ENCODE data around the gene CADPS.

DNA sequence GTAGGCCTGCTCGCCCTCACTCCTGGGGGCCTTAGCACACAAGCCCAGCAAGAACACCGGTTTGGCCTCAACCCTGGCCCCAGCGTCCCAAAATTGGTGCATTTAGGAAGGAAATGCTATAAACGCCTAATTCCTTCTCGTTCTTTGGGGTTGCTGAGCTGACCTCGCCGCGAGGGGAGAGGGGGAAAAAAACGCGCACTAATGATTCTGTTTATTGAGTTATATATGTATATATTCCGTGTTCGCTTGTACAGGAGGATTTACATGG lies 505.8 kb downstream of the CADPS start:
- no peak for TF ChIP-seq REST (IDR thresholded peaks at IDR 0.05; ENCODE audit: insufficient read depth in 1 of 2, low read depth in 2 of 2, low read length in 2 of 2)
- TF ChIP-seq POLR2AphosphoS5 (IDR thresholded peaks at IDR 0.05; ENCODE audit: low read depth, low read length): no peak

All from PFSK-1 (cell line).